IPS-18a (cell line): Measurements from ENCODE around the gene TMC4.
"Not testable (repeated sequence)": the region's sequence is repeated elsewhere in the genome, so short reads cannot be mapped to it uniquely, and the experiment has no call there.

Experiments used
- H3K27ac ChIP-seq: one replicate; pipeline ENCODE4 v1.5.1; 2013; ENCODE audit warnings: low read length
- H3K27me3 ChIP-seq: one replicate; pipeline ENCODE4 v1.6.1; 2013; ENCODE audit warnings: mild to moderate bottlenecking, low read length; ENCODE audit not compliant: control insufficient read depth, insufficient read depth
- H3K36me3 ChIP-seq: one replicate; pipeline ENCODE4 v1.6.1; 2013; ENCODE audit warnings: low read depth, low read length; ENCODE audit not compliant: control insufficient read depth
- H3K4me1 ChIP-seq: one replicate; pipeline ENCODE4 v1.6.1; 2013; ENCODE audit warnings: low read depth, low read length; ENCODE audit not compliant: control insufficient read depth
- H3K4me3 ChIP-seq: one replicate; pipeline ENCODE4 v1.5.1; 2013; ENCODE audit warnings: low read length
- H3K9ac ChIP-seq: one replicate; pipeline ENCODE4 v1.6.1; 2013; ENCODE audit warnings: mild to moderate bottlenecking, low read length, moderate library complexity
- H3K9me3 ChIP-seq: one replicate; pipeline ENCODE4 v1.6.1; 2013; ENCODE audit warnings: low read depth, low read length; ENCODE audit not compliant: control insufficient read depth

The TMC4 gene

GRCh38 chr19:54188215-54188871, 15.4 kb upstream of the TMC4 start:
- peak overlapping the region; percentile 83 for H3K9ac ChIP-seq
- no peaks in the 10 kb centered on the region for H3K27me3 ChIP-seq
- H3K36me3 ChIP-seq: peaks cover 10% of the 10 kb centered on the region
- peaks cover 10% of the 10 kb centered on the region for H3K4me1 ChIP-seq
- no peaks in the 10 kb centered on the region for H3K9me3 ChIP-seq
- H3K4me3 ChIP-seq: peak overlapping the region; percentile 81
- no peak overlapping the region for H3K27ac ChIP-seq

GRCh38 chr19:54186934-54187381, 14.0 kb upstream of the TMC4 start:
- Histone ChIP-seq H3K9ac (no peak overlapping the region), H3K27me3 (no peaks in the 10 kb centered on the region), H3K4me3 (no peak overlapping the region), H3K36me3 (peaks cover 10% of the 10 kb centered on the region), H3K9me3 (no peaks in the 10 kb centered on the region), H3K4me1 (peaks cover 5% of the 10 kb centered on the region), H3K27ac (no peak overlapping the region)

GRCh38 chr19:54186351-54186750, 13.4 kb upstream of the TMC4 start:
- Histone ChIP-seq H3K27ac (no peak overlapping the region), H3K4me1 (peaks cover 5% of the 10 kb centered on the region), H3K36me3 (peaks cover 10% of the 10 kb centered on the region), H3K9me3 (no peaks in the 10 kb centered on the region), H3K27me3 (no peaks in the 10 kb centered on the region), H3K9ac (no peak overlapping the region), H3K4me3 (no peak overlapping the region)

- no peaks in the 10 kb centered on the region for H3K9me3 ChIP-seq
- no peak overlapping the region for H3K4me3 ChIP-seq
- H3K27ac ChIP-seq: no peak overlapping the region
- H3K36me3 ChIP-seq: peaks cover 14% of the 10 kb centered on the region
- H3K4me1 ChIP-seq: peaks cover 5% of the 10 kb centered on the region
- H3K27me3 ChIP-seq: no peaks in the 10 kb centered on the region
- no peak overlapping the region for H3K9ac ChIP-seq
Measured at GRCh38 chr19:54183431-54183830, 10.5 kb upstream of the TMC4 start.

GRCh38 chr19:54181894-54182293, 8.9 kb upstream of the TMC4 start:
- H3K4me1 ChIP-seq, H3K4me3 ChIP-seq, H3K27ac ChIP-seq, H3K9me3 ChIP-seq, H3K9ac ChIP-seq, H3K27me3 ChIP-seq: not testable (repeated sequence)
- H3K36me3 ChIP-seq: peaks cover 14% of the 10 kb centered on the region

- peaks cover 3% of the 10 kb centered on the region for H3K4me1 ChIP-seq
- no peak overlapping the region for H3K27ac ChIP-seq
- H3K9ac ChIP-seq: peak overlapping the region; percentile 26
- no peak overlapping the region for H3K4me3 ChIP-seq
- no peaks in the 10 kb centered on the region for H3K9me3 ChIP-seq
- H3K36me3 ChIP-seq: peaks cover 14% of the 10 kb centered on the region
- no peaks in the 10 kb centered on the region for H3K27me3 ChIP-seq
Measured at GRCh38 chr19:54180691-54181091, 7.7 kb upstream of the TMC4 start.

- Histone ChIP-seq H3K9me3 (no peaks in the 10 kb centered on the region), H3K4me3 (no peak overlapping the region), H3K36me3 (peaks cover 10% of the 10 kb centered on the region), H3K27ac (no peak overlapping the region), H3K9ac (peak overlapping the region; percentile 26), H3K27me3 (no peaks in the 10 kb centered on the region), H3K4me1 (peaks cover 3% of the 10 kb centered on the region)
Measured at GRCh38 chr19:54179921-54180461, 7.0 kb upstream of the TMC4 start.

GRCh38 chr19:54179262-54179852, 6.4 kb upstream of the TMC4 start:
- Histone ChIP-seq H3K9me3 (no peaks in the 10 kb centered on the region), H3K4me1 (peaks cover 3% of the 10 kb centered on the region), H3K36me3 (peaks cover 10% of the 10 kb centered on the region), H3K4me3 (no peak overlapping the region), H3K27me3 (no peaks in the 10 kb centered on the region), H3K27ac (peak overlapping the region; percentile 10), H3K9ac (peak overlapping the region; percentile 21)

- Histone ChIP-seq H3K27me3 (no peaks in the 10 kb centered on the region), H3K4me3 (no peak overlapping the region), H3K9me3 (no peaks in the 10 kb centered on the region), H3K9ac (no peak overlapping the region), H3K27ac (no peak overlapping the region), H3K36me3 (peaks cover 10% of the 10 kb centered on the region), H3K4me1 (peaks cover 3% of the 10 kb centered on the region)
Measured at GRCh38 chr19:54178581-54179261, 5.8 kb upstream of the TMC4 start.

- H3K27ac ChIP-seq: no peak overlapping the region
- no peaks in the 10 kb centered on the region for H3K9me3 ChIP-seq
- no peak overlapping the region for H3K4me3 ChIP-seq
- peaks cover 2% of the 10 kb centered on the region for H3K36me3 ChIP-seq
- peaks cover 6% of the 10 kb centered on the region for H3K4me1 ChIP-seq
- no peak overlapping the region for H3K9ac ChIP-seq
- H3K27me3 ChIP-seq: no peaks in the 10 kb centered on the region
Measured at GRCh38 chr19:54173951-54174834, 1.2 kb upstream of the TMC4 start.

GRCh38 chr19:54173359-54173699, 369 bp upstream of the TMC4 start:
- Histone ChIP-seq H3K36me3 (no peaks in the 10 kb centered on the region), H3K27me3 (no peaks in the 10 kb centered on the region), H3K9ac (no peak overlapping the region), H3K9me3 (no peaks in the 10 kb centered on the region), H3K4me1 (peaks cover 5% of the 10 kb centered on the region), H3K27ac (no peak overlapping the region), H3K4me3 (no peak overlapping the region)
